GM18511 (cell line): Measurements from ENCODE around the gene ZNF557.

Source experiments
- ATAC-seq: cut with Tn5 transposase; IDR thresholded peaks from one replicate; pipeline ENCODE4 v1.9.1; 2021; ENCODE audit warnings: mild to moderate bottlenecking, moderate library complexity; ENCODE audit not compliant: unreplicated experiment

ZNF557 gene

DNA sequence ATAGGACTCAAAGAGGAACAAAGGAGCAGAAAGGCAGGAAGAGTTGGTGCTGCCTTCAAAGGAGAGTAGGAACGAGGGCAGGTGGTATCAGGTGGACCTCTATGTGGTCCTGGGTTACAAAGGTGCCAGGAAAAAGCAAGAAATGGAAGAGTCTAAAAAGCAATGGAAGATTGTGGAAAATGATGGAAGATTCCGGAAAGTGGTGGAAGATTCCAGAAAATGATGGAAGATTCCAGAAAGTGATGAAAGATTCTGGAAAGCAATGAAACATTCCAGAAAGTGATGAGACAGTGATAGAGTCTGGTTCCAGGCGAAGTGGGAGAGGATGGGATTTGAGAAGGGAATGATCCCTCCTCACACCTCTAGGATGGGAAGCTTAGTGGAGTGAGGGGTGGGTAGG lies 55.3 kb downstream of the ZNF557 start:
- no peak for ATAC-seq

DNA sequence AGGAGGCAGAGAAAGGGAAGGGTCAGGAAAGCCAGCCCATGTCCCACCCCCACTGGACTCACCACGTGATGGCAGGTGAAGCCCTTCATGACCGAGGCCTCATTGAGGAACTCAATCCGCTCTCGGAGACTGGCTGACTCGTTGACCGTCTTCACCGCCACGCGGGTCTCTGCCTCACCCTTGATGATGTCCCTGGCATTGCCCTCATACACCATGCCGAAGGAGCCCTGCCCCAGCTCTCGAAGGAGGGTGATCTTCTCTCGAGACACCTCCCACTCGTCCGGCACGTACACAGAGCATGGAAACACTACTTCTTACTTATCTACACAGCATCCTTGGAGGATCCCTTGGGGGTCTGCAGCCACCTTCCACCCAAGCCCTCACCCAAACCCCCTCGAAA lies 55.7 kb downstream of the ZNF557 start:
- no peak for ATAC-seq

DNA sequence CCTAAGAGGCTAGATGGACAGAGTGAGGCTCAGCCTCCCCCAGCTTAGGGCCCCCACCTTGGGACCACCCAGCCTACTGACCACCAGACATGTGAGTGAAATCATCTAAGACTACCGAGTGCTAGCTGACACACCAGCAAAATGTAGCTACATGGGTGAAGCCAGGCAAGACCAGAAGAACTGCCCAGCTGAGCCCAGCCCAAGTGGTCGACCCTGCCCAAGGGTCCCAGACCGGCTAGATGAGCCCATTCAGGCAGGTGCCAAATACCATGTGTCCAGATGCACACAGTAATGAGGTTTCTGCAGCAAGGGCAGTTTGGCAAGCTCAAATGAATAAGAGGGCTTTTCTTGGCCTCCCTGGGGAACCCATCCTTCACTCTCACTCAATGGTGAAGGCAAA lies 56.6 kb downstream of the ZNF557 start:
- no peak for ATAC-seq

DNA sequence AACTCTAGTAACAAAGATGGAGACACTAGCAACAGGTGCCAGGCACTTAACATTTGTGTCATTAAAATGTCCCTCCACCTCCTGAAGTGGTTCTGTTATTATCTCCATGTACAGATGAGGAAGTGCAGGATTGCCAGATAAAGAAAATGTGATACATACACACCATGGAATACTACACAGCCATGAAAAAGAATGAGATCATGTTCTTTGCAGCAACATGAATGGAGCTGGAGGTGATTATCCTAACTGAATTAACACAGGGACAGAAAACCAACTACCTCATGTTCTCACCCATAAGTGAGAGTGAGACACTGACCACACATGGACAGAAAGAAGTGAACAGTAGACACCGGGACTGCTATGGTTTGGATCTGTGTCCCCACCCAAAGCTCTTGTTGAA lies 60.5 kb downstream of the ZNF557 start:
- ATAC-seq: no peak

DNA sequence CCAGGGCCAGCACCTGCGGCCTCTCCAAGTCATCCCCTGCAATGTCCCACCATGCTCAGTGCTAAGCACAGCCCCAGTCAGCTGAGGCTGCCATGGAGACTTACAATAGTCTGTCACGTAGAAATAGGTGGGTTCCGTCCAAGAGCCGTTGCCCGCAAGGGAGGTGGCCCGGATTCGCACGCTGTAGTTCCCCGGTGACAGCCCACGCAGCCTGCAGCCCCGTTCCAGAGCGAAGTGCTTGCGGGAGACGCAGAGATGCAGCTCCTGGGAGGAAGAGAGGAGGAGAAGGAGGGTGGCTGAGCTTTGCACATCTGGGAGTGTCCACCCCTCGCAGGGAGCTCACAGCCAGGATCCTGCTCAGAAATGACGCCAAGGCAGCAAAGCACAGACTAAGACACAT lies 62.6 kb downstream of the ZNF557 start:
- no peak for ATAC-seq

DNA sequence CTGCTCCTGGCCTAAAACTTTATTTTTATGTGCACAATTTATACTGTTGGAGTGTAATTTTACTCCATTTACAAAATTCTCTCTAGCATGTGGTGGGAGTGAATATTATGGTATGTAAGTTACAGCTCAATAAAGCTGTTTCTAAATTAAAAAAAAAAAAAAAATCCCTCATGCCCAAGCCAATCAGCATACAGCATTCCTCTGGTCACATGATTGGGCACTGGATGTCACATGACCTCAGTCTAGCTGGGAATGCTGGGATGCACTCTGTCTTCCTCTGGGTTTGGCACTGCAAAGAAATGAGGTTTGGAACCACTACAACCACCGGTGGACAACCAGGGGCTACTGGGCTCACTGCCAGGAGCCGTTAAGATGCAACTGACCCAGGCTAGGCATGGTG lies 67.6 kb downstream of the ZNF557 start:
- ATAC-seq: no peak
